ENCODE measurements around the gene MSN.
"Not testable (repeated sequence)": the region's sequence is repeated elsewhere in the genome, so short reads cannot be mapped to it uniquely, and the experiment has no call there.

MSN gene

GRCh38 chrX:65667503-65668376 lies at the start of gene MSN:
MSN (plus strand) TSS chrX:65667654; CDS start chrX:65667842, 188 bp downstream.
- DNase-seq: peak; percentile 80

GRCh38 chrX:65620096-65620705 lies 47.3 kb upstream of the MSN start:
- DNase-seq: not testable (repeated sequence)

GRCh38 chrX:65630771-65631170 lies 36.7 kb upstream of the MSN start:
- no peak for DNase-seq

GRCh38 chrX:65633826-65634225 lies 33.6 kb upstream of the MSN start:
- DNase-seq: no peak

GRCh38 chrX:65634732-65635131 lies 32.7 kb upstream of the MSN start:
- no peak for DNase-seq

- DNase-seq: no peak
These were observed 32.1 kb upstream of the MSN start for GRCh38 chrX:65635378-65635777.

- no peak for DNase-seq
These were observed 31.6 kb upstream of the MSN start for GRCh38 chrX:65635822-65636221.

- not testable (repeated sequence) for DNase-seq
These were observed 31.2 kb upstream of the MSN start for GRCh38 chrX:65636261-65636660.

GRCh38 chrX:65637335-65637734 lies 30.1 kb upstream of the MSN start:
- no peak for DNase-seq

GRCh38 chrX:65642914-65643491 lies 24.5 kb upstream of the MSN start:
- DNase-seq: no peak

- no peak for DNase-seq
These were observed 23.9 kb upstream of the MSN start for GRCh38 chrX:65643531-65644052.

GRCh38 chrX:65644621-65645289 lies 22.7 kb upstream of the MSN start:
- no peak for DNase-seq

- DNase-seq: no peak
These were observed 19.7 kb upstream of the MSN start for GRCh38 chrX:65647801-65648200.

- no peak for DNase-seq
These were observed 15.4 kb upstream of the MSN start for GRCh38 chrX:65652098-65652497.

GRCh38 chrX:65657009-65657441 lies 10.4 kb upstream of the MSN start:
- DNase-seq: not testable (repeated sequence)

- DNase-seq: no peak
These were observed 9.8 kb upstream of the MSN start for GRCh38 chrX:65657659-65658058.

- no peak for DNase-seq
These were observed 9.2 kb upstream of the MSN start for GRCh38 chrX:65658229-65658628.

GRCh38 chrX:65667157-65667502 lies 324 bp upstream of the MSN start:
- DNase-seq: no peak

GRCh38 chrX:65668377-65669310 lies 1.2 kb downstream of the MSN start:
- peak; percentile 62 for DNase-seq

GRCh38 chrX:65671286-65671685 lies 3.8 kb downstream of the MSN start:
- no peak for DNase-seq

- no peak for DNase-seq
These were observed 4.5 kb downstream of the MSN start for GRCh38 chrX:65671966-65672365.

GRCh38 chrX:65673857-65674203 lies 6.4 kb downstream of the MSN start:
- no peak for DNase-seq
